WTC11 (cell line): Measurements from ENCODE around the gene PKP3. TPM values are rescaled to one million over a fixed set of nuclear protein-coding genes. Genes with fewer than 3 reads are reported as not detected.

Experiments used
- ATAC-seq: fragments of 200-7000 bp; cut with Tn5 transposase; 2 replicates; pipeline ENCODE4 v1.10.0; 2021; ENCODE audit warnings: mild to moderate bottlenecking, moderate library complexity
- CTCF ChIA-PET: fragments of 300-600 bp; sonication (Branson Sonifier 250); formaldehyde crosslinking; loops from one replicate; lab custom pipeline; 2021; ENCODE audit warnings: antibody characterized with exemption; lab: Charles Lee
- POLR2A ChIA-PET: fragments of 350-600 bp; sonication (Branson Sonifier 250); formaldehyde crosslinking; loops from one replicate; lab custom pipeline; 2021; ENCODE audit warnings: antibody characterized with exemption; lab: Charles Lee
- DNase-seq: peaks from one replicate; pipeline ENCODE4 v3.0.0; 2021; ENCODE audit warnings: low spot score
- H3K27ac Mint-ChIP-seq: 2 replicates; pipeline ENCODE4 v1.8.0; 2021; ENCODE audit warnings: mixed read lengths
- H3K27me3 Mint-ChIP-seq: 2 replicates; pipeline ENCODE4 v1.8.0; 2021; ENCODE audit warnings: low read depth, mild to moderate bottlenecking, moderate library complexity, mixed read lengths
- H3K36me3 Mint-ChIP-seq: 2 replicates; pipeline ENCODE4 v1.8.0; 2021; ENCODE audit warnings: mixed read lengths
- H3K4me1 Mint-ChIP-seq: 2 replicates; pipeline ENCODE4 v1.8.0; 2022; ENCODE audit warnings: mixed read lengths
- H3K4me3 Mint-ChIP-seq: 2 replicates; pipeline ENCODE4 v1.8.0; 2021; ENCODE audit warnings: mild to moderate bottlenecking, moderate library complexity, mixed read lengths
- H3K9me3 Mint-ChIP-seq: 2 replicates; pipeline ENCODE4 v1.8.0; 2021; ENCODE audit warnings: mixed read lengths
- E2F5 ChIP-seq: sonication (generic); formaldehyde crosslinking; IDR thresholded peaks from 2 replicates; pipeline ENCODE4 v1.8.1; 2022; ENCODE audit warnings: mild to moderate bottlenecking, moderate library complexity, missing genetic modification reagents
- EMX1 ChIP-seq: fragments of 250-450 bp; sonication (Bioruptor Pico); IDR thresholded peaks from 2 replicates; pipeline ENCODE4 v1.8.0; 2021; ENCODE audit warnings: mild to moderate bottlenecking
- ETV6 ChIP-seq: sonication (generic); formaldehyde crosslinking; IDR thresholded peaks from 2 replicates; pipeline ENCODE4 v1.8.1; 2022; ENCODE audit warnings: mild to moderate bottlenecking, missing genetic modification reagents
- FOXK1 ChIP-seq: sonication (generic); formaldehyde crosslinking; IDR thresholded peaks from 2 replicates; pipeline ENCODE4 v1.8.0; 2022; ENCODE audit warnings: mild to moderate bottlenecking, moderate library complexity, missing genetic modification reagents
- FOXP1 ChIP-seq: sonication (generic); formaldehyde crosslinking; IDR thresholded peaks from 2 replicates; pipeline ENCODE4 v1.8.0; 2022; ENCODE audit warnings: missing genetic modification reagents, mild to moderate bottlenecking, moderate library complexity, borderline replicate concordance
- GTF2I ChIP-seq: fragments of 250-450 bp; sonication (Bioruptor Pico); conservative IDR thresholded peaks from 2 replicates; pipeline ENCODE4 v1.4.0; 2021; ENCODE audit warnings: mild to moderate bottlenecking
- HMGXB4 ChIP-seq: sonication (generic); formaldehyde crosslinking; IDR thresholded peaks from 2 replicates; pipeline ENCODE4 v1.8.1; 2023; ENCODE audit warnings: mild to moderate bottlenecking, moderate library complexity, missing genetic modification reagents
- IRF1 ChIP-seq: sonication (generic); formaldehyde crosslinking; IDR thresholded peaks from 2 replicates; pipeline ENCODE4 v1.8.0; 2023; ENCODE audit warnings: missing genetic modification reagents
- KAT7 ChIP-seq: sonication (generic); formaldehyde crosslinking; IDR thresholded peaks from 2 replicates; pipeline ENCODE4 v1.8.1; 2023; ENCODE audit warnings: missing genetic modification reagents, mild to moderate bottlenecking, borderline replicate concordance
- NR3C1 ChIP-seq: sonication (generic); formaldehyde crosslinking; conservative IDR thresholded peaks from 2 replicates; pipeline ENCODE4 v1.8.1; 2023; ENCODE audit warnings: low read depth, mild to moderate bottlenecking, missing genetic modification reagents
- OVOL2 ChIP-seq: fragments of 250-450 bp; sonication (Bioruptor Pico); IDR thresholded peaks from 2 replicates; pipeline ENCODE4 v1.9.0; 2021; ENCODE audit warnings: mild to moderate bottlenecking, borderline replicate concordance
- SP1 ChIP-seq: sonication (generic); formaldehyde crosslinking; conservative IDR thresholded peaks from 2 replicates; pipeline ENCODE4 v1.8.1; 2022; ENCODE audit warnings: missing genetic modification reagents
- USF2 ChIP-seq: sonication (generic); formaldehyde crosslinking; IDR thresholded peaks from 2 replicates; pipeline ENCODE4 v1.8.1; 2023; ENCODE audit warnings: mild to moderate bottlenecking, missing genetic modification reagents, moderate library complexity
- ZBTB43 ChIP-seq: sonication (generic); formaldehyde crosslinking; IDR thresholded peaks from 2 replicates; pipeline ENCODE4 v1.8.1; 2023; ENCODE audit warnings: mild to moderate bottlenecking, missing genetic modification reagents
- ZNF121 ChIP-seq: sonication (generic); formaldehyde crosslinking; IDR thresholded peaks from 2 replicates; pipeline ENCODE4 v1.8.0; 2023; ENCODE audit warnings: missing genetic modification reagents
- ZNF138 ChIP-seq: sonication (generic); formaldehyde crosslinking; conservative IDR thresholded peaks from 2 replicates; pipeline ENCODE4 v1.8.1; 2022; ENCODE audit warnings: mild to moderate bottlenecking, moderate library complexity, missing genetic modification reagents
- ZNF532 ChIP-seq: fragments of 250-450 bp; sonication (Bioruptor Pico); IDR thresholded peaks from 2 replicates; pipeline ENCODE4 v1.9.0; 2021; ENCODE audit warnings: mild to moderate bottlenecking, borderline replicate concordance
- total RNA-seq: library from RNA; stranded (reverse); gene quantifications from 3 replicates; pipeline ENCODE4 v1.2.3, GENCODE V29; 2021

PKP3 gene
- total RNA-seq, 1 experiment from 2014 or later = 17.3 TPM

- Mint-ChIP-seq H3K4me3 (peak overlapping the region; percentile 48; the same call in 1 of the 2 replicates), H3K27me3 (no peaks in the 10 kb centered on the region)
- no peak for ATAC-seq
- TF ChIP-seq ZBTB43 (CRISPR knock-in tag) (0 out of 2 replicates have a peak, but pooled peaks have one; percentile 26), EMX1 (no peak), E2F5 (CRISPR knock-in tag) (no peak), OVOL2 (CRISPR knock-in tag) (no peak), NR3C1 (no peak), FOXK1 (CRISPR knock-in tag) (0 out of 2 replicates have a peak, but pooled peaks have one; percentile 9), GTF2I (CRISPR knock-in tag) (no peak), ZNF138 (no peak)
- TF ChIP-seq, all 79 proteins: peak for 2
- H3K36me3 Mint-ChIP-seq = no peaks in the 10 kb centered on the region
- ChIA-PET CTCF (interaction anchor here (0.9 to 3.5 kb wide), 17 partner anchors 10 to 208 kb away, joined by 3 to 71 read pairs (median 5); partner anchors contain the start of genes PTDSS2 and SIGIRR), POLR2A (interaction anchor here (1.5 kb wide), 1 partner anchor 199 kb away, joined by 3 read pairs; the partner anchor contains the start of genes BET1L and RIC8A)
- no peak overlapping the region for H3K27ac Mint-ChIP-seq
- no peaks in the 10 kb centered on the region for H3K4me1 Mint-ChIP-seq
- no peaks in the 10 kb centered on the region for H3K9me3 Mint-ChIP-seq
- DNase-seq = peak; percentile 15
Observed at GRCh38 chr11:405954-406795, 12.2 kb downstream of the PKP3 start.

GRCh38 chr11:406796-407650, 13.0 kb downstream of the PKP3 start:
- CTCF ChIA-PET = interaction anchor here (0.5 to 3.5 kb wide), 33 partner anchors 9 to 208 kb away, joined by 3 to 71 read pairs (median 4); partner anchors contain the start of genes ANO9, BET1L, HRAS and PTDSS2
- H3K4me3 Mint-ChIP-seq = peak overlapping the region; percentile 30; the same call in 1 of the 2 replicates
- H3K4me1 Mint-ChIP-seq = no peaks in the 10 kb centered on the region
- POLR2A ChIA-PET = interaction anchor here (1.1 to 1.8 kb wide), 3 partner anchors 10 to 199 kb away, joined by 3 to 12 read pairs (median 9); partner anchors contain the start of genes BET1L and RIC8A
- H3K9me3 Mint-ChIP-seq = no peaks in the 10 kb centered on the region
- H3K27me3 Mint-ChIP-seq = no peaks in the 10 kb centered on the region
- ATAC-seq (peak; percentile 52), DNase-seq (peak; percentile 81)
- H3K27ac Mint-ChIP-seq = no peak overlapping the region
- no peaks in the 10 kb centered on the region for H3K36me3 Mint-ChIP-seq
- TF ChIP-seq USF2 (CRISPR knock-in tag) (peak; percentile 28; the same call in 1 of the 2 replicates), ETV6 (CRISPR knock-in tag) (peak; percentile 76), KAT7 (CRISPR knock-in tag) (0 out of 2 replicates have a peak, but pooled peaks have one; percentile 41), SP1 (peak; percentile 71), IRF1 (CRISPR knock-in tag) (no peak), HMGXB4 (CRISPR knock-in tag) (peak; percentile 55; the same call in 1 of the 2 replicates), FOXP1 (peak; percentile 19; the same call in 1 of the 2 replicates), E2F5 (CRISPR knock-in tag) (peak; percentile 66; the same call in 1 of the 2 replicates), ZNF532 (no peak), ZNF121 (CRISPR knock-in tag) (no peak)
